AG04449 (cell line): ENCODE measurements around the gene RHBDL3.
A peak's percentile ranks its signal among the peaks of the same experiment; 100 is the strongest.

ENCODE experiments used
- CTCF ChIA-PET: fragments of 350-600 bp; formaldehyde crosslinking; extraction: SDS; loops from one replicate; lab custom pipeline; 2021; ENCODE audit warnings: antibody characterized with exemption; lab: Yijun Ruan, JAX
- POLR2A ChIA-PET: fragments of 400-600, 350-600 bp; formaldehyde crosslinking; extraction: SDS; loops from one replicate; lab custom pipeline; 2020; ENCODE audit warnings: antibody characterized with exemption, inconsistent platforms; lab: Yijun Ruan, JAX
- DNase-seq: peaks from one replicate; pipeline ENCODE4 v3.0.0-alpha.2; 2010; ENCODE audit warnings: low read depth, low spot score
- H3K4me3 ChIP-seq: 2 replicates; pipeline ENCODE4 v1.5.1; 2011; ENCODE audit warnings: low read depth, mild to moderate bottlenecking, control low read depth, low read length
- CTCF ChIP-seq: IDR thresholded peaks from one replicate; pipeline ENCODE4 v1.5.1; 2011; ENCODE audit warnings: mild to moderate bottlenecking, moderate library complexity, low read length, control low read depth, inconsistent platforms; ENCODE audit not compliant: insufficient read depth; ENCODE audit errors: missing control alignments

The RHBDL3 gene

GRCh38 chr17:32268734-32269288 is 3.2 kb downstream of the RHBDL3 start:
- no peak for TF ChIP-seq CTCF
- ChIA-PET POLR2A (no interaction called here), CTCF (no interaction called here)
- H3K4me3 ChIP-seq = no peak overlapping the region
- DNase-seq = no peak

- ChIA-PET CTCF (no interaction called here), POLR2A (no interaction called here)
- no peak for DNase-seq
- no peak overlapping the region for H3K4me3 ChIP-seq
- no peak for TF ChIP-seq CTCF
Observed at GRCh38 chr17:32269377-32269776, 3.7 kb downstream of the RHBDL3 start.

GRCh38 chr17:32271844-32272243 is 6.2 kb downstream of the RHBDL3 start:
- ChIA-PET POLR2A (no interaction called here), CTCF (interaction anchor here (0.7 to 0.8 kb wide), 2 partner anchors 12 to 19 kb away, joined by 3 read pairs; no protein-coding TSS in a partner anchor)
- DNase-seq = no peak
- TF ChIP-seq CTCF = no peak
- H3K4me3 ChIP-seq = no peak overlapping the region

GRCh38 chr17:32274101-32274500 is 8.5 kb downstream of the RHBDL3 start:
- TF ChIP-seq CTCF = no peak
- DNase-seq = no peak
- ChIA-PET POLR2A (interaction anchor here (1.0 kb wide), 1 partner anchor 13 kb away, joined by 3 read pairs; no protein-coding TSS in a partner anchor), CTCF (interaction anchor here (1.0 to 1.3 kb wide), 2 partner anchors 10 to 20 kb away, joined by 3 read pairs; no protein-coding TSS in a partner anchor)
- H3K4me3 ChIP-seq = no peak overlapping the region

- ChIA-PET CTCF (interaction anchor here (1.0 to 1.3 kb wide), 3 partner anchors 11 to 49 kb away, joined by 3 read pairs; no protein-coding TSS in a partner anchor), POLR2A (no interaction called here)
- no peak for TF ChIP-seq CTCF
- H3K4me3 ChIP-seq = no peak overlapping the region
- no peak for DNase-seq
Observed at GRCh38 chr17:32274643-32275042, 9.0 kb downstream of the RHBDL3 start.

- CTCF ChIA-PET = interaction anchor here (1.1 kb wide), 1 partner anchor 49 kb away, joined by 3 read pairs; no protein-coding TSS in a partner anchor
- H3K4me3 ChIP-seq = no peak overlapping the region
- DNase-seq = peak; percentile 38
- no peak for TF ChIP-seq CTCF
- POLR2A ChIA-PET = no interaction called here
Observed at GRCh38 chr17:32275060-32276042, 9.7 kb downstream of the RHBDL3 start.
